Endometrial microvascular endothelial cells (primary cell): Measurements from ENCODE around the gene FAM193A. TPM values are rescaled to one million over a fixed set of nuclear protein-coding genes. Genes with fewer than 3 reads are reported as not detected.
"Not testable (repeated sequence)": the region's sequence is repeated elsewhere in the genome, so short reads cannot be mapped to it uniquely, and the experiment has no call there.

Source experiments
- in situ Hi-C: cut with HindIII; loops from 2 replicates; pipeline ENCODE4 v1.10.0; 2017; ENCODE audit warnings: low sequenced_read_pairs, low pct_unique_long_range_greater_than_20kb; ENCODE audit errors: inconsistent ontology term
- total RNA-seq: library from RNA; depleted of rRNA; stranded (reverse); fragments of >200 nt; gene quantifications from one replicate; pipeline ENCODE4 v1.2.3, GENCODE V29; 2015; ENCODE audit errors: inconsistent ontology term

The FAM193A gene
- total RNA-seq, 1 donor from 2014 or later = 14.0 TPM

GRCh38 chr4:2698504-2698903, 162.1 kb downstream of the FAM193A start:
- in situ Hi-C loops = no loop called here

DNA sequence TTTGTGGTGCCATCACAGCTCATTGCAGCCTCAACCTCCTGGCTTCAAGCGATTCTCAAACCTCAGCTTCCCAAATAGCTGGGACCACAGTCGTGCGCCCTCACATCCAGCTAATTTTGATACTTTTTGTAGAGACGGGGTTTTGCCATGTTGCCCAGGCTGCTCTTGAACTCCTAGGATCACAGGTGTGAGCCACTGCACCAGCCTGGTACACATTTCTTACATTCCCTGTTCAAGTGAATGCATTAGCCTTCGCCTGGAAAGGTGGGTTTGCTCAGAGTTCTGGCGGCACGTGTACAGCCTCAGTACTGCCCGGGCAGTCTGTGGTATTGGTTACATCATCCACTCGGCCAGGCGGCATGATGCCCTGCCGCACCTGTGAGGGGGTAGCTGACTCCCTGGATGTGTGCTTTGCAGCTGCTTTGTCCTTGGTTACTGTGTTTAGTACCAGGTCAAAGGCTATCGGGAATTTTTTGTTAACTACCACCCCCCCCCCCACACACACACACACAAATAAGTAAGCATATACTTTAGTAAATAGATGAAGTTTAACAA, 162.6 kb downstream of the FAM193A start:
- in situ Hi-C loops = no loop called here

DNA sequence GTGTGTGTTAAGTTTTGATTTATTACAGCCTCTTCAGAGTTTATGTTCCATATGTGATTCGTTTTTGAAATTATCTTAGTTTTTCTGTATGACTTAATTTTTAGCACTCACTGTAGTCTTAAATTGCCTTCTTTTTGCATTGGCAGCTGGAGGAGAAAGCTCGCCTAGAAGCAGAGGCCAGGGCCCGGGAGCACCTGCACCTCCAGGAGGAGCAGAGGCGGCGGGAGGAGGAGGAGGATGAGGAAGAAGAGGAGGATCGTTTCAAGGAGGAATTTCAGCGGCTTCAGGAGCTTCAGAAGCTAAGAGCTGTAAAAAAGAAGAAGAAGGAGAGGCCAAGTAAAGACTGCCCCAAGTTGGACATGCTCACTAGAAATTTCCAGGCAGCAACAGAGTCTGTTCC, 163.1 kb downstream of the FAM193A start:
- in situ Hi-C loops = no loop called here

DNA sequence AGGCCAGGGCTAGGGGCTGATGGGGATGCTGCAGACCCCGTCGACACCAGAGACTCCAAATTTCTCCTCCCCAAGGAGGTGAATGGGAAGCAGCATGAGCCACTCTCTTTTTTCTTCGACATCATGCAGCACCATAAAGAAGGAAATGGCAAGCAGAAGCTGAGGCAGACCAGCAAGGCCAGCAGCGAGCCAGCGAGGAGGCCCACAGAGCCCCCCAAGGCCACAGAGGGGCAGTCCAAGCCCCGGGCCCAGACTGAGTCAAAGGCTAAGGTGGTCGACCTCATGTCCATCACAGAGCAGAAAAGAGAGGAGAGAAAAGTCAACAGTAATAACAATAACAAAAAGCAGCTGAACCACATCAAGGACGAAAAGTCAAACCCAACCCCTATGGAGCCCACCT, 163.6 kb downstream of the FAM193A start:
- in situ Hi-C loops = no loop called here

DNA sequence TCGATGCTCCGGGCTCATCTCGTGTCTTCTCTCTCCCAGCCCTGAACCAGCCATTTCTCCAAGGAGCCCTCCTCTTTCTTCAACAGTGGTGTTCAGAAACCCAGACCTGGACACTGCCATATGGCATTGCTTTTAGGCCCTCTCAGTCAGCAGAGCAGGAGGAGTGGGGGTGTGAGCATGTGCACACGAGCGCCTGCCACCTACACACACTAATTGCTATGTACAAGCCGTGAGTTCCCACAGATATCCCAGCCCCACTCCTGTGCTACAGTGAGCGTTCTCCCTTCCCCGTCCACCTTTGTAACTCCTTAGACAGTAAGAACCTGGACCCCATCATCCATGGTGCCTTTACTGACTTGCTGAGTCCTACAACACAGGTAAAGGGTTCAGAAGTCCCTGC, 165.9 kb downstream of the FAM193A start:
- in situ Hi-C loops = no loop called here

DNA sequence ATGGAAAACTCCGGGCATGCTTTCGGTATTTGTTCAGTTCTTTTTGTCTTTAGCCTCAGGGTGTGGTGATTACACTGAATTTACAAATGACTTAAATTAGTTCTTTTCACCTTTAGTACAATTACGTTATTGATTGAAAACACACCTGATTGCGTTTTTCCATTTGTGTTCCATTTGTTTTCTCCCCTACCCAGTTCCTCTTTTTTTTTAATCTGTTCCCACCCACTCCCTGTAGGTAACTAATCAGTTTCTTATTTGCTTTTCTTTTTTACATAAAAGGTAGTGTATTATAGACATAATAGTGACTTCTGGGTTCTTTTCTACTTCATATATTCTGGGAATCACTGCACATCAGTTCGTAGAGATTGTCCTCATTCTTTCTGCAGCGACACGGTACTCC, 166.3 kb downstream of the FAM193A start:
- in situ Hi-C loops = no loop called here

GRCh38 chr4:2712261-2712842, 175.9 kb downstream of the FAM193A start:
- in situ Hi-C loops = no loop called here

- in situ Hi-C loops = no loop called here
Measured at GRCh38 chr4:2713337-2713736, 176.9 kb downstream of the FAM193A start.

GRCh38 chr4:2714061-2714770, 177.8 kb downstream of the FAM193A start:
- in situ Hi-C loops = no loop called here

DNA sequence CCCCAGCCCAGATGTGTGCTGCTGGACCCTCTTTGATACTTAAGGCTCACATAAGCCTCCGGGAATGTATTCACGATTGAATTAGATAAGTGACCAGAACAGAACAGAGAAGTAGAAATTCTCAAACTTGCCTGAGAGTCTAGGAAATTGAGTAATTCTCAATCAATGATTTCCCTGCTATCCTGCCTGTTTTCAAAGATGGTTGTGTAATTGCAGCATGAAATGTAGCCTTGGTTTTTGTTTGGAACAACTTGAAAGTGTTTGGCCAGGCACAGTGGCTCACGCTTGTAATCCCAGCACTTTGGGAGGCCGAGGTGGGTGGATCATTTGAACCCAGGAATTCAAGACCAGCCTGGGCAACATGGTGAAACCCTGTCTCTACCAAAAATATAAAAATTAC, 178.5 kb downstream of the FAM193A start:
- in situ Hi-C loops = no loop called here

- in situ Hi-C loops = no loop called here
Measured at GRCh38 chr4:2715426-2715825, 179.0 kb downstream of the FAM193A start.

- in situ Hi-C loops = no loop called here
Measured at GRCh38 chr4:2716236-2716635, 179.8 kb downstream of the FAM193A start.

DNA sequence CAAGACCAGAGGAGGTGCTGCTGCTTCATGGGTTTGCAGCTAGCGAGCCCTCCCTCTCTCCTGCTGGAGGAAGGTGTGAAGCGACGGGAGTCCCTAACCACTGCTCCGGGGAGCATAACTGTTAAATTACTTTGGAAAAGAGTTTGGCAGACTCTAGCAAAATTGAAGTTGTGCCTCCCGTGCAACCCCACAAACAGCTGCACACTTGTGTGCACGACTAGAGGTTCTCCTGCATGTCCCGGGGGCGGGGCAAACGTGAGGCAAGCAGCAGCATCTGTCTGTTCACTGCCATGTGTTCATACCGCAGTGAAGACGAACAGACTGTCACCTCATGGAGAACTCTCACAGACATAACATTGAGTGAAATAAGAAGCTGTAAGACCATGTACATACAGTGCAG, 185.1 kb downstream of the FAM193A start:
- in situ Hi-C loops = no loop called here

DNA sequence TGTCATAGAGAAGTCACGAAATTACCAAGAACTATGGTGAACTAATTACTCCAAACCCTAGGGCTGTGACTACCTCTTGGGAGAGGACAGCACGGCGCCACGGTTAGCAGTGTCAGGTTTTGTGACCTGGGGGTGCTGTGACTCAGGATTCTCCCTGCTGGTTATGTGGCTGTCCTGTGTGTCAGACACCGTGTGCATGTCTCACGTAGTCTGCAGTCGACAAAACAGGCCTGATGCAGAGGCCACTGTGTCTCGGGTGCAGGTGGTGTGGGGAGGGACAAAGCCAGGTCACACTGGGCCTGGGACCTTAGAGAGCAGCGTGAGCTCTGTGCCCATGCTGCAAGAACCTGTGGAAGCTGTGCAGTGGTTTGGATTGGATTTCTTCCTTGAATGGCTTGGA, 185.6 kb downstream of the FAM193A start:
- in situ Hi-C loops = no loop called here

- in situ Hi-C loops = no loop called here
Measured at GRCh38 chr4:2723751-2724150, 187.3 kb downstream of the FAM193A start.

GRCh38 chr4:2725380-2725779, 188.9 kb downstream of the FAM193A start:
- in situ Hi-C loops = no loop called here

DNA sequence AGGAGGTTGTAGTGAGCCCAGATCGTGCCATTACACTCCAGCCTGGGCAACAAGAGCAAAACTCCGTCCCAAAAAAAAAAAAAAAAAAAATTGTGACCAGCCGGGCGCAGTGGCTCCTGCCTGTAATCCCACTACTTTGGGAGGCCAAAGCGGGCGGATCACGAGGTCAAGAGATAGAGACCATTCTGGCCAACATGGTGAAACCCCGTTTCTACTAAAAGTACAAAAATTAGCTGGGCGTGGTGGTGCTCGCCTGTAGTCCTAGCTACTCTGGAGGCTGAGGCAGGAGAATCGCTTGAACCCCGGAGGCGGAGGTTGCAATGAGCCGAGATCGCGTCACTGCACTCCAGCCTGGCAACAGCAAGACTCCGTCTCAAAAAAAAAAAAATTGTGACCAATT, 190.4 kb downstream of the FAM193A start:
- in situ Hi-C loops = not testable (repeated sequence)

DNA sequence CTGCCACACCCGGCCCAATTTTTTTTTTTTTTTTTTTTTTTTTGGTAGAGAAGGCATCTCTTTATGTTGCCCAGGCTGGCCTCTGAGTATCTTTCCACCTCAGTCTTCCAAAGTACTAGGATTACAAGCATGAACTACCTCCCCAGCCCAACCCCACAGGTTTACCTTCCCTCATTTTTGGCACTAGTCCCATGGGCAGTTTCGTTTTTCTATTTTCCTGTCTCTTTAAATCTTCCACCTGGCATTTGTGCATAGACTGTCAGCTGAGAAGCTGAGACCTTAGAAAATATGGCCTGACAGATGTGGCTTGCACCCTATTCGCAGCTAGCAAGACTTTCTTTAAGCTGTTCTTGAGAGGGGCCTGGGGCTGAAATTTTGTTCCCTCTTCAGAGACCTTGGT, 191.8 kb downstream of the FAM193A start:
- in situ Hi-C loops = no loop called here

DNA sequence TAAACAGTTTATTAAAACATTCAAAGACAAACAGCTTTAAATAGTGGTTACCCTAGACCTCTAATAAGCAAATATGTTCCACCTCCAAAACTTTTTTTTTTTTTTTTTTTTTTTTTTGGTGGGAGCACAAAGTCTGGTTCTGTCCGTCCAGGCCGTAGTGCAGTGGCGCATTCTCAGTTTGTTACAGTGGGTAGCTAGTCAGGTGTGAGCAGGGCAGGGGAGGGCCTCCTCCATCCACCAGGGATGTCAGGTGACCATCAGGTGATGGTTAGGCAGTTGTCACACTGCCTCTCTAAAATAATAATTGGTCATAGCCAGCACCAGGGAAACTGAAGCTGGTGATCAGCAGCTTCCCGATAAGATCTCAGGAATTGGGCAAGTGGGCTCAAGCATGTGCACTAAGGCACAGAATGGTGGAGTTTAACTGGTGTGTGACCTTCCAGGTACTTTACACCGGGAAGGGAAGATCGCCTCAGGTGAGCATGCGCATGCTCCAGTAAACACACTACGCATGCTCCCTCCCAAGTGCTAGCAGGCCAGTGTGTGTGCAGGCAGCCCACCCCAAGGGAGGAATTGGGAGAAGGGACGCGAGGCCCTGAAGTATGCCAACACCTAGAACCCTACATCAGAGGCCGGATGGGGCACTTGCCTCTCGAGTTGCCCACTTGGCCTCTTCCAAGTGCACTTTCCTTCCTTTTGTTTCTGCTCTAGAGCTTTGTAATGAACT, 192.5 kb downstream of the FAM193A start:
- in situ Hi-C loops = no loop called here

- in situ Hi-C loops = no loop called here
Measured at GRCh38 chr4:2729533-2729875, 193.1 kb downstream of the FAM193A start.
